HG03571 (cell line): Measurements from ENCODE around the gene ERO1A.

Experiments used
- ATAC-seq: cut with Tn5 transposase; IDR thresholded peaks from one replicate; pipeline ENCODE4 v1.9.1; 2021; ENCODE audit not compliant: unreplicated experiment

The ERO1A gene

GRCh38 chr14:52609445-52610044 lies 85.8 kb downstream of the ERO1A start:
- no peak for ATAC-seq

- no peak for ATAC-seq
Measured at GRCh38 chr14:52607061-52607460, 88.3 kb downstream of the ERO1A start.

- no peak for ATAC-seq
Measured at GRCh38 chr14:52602131-52602530, 93.2 kb downstream of the ERO1A start.

GRCh38 chr14:52599974-52600373 lies 95.4 kb downstream of the ERO1A start:
- ATAC-seq, result no peak

- ATAC-seq, result no peak
Measured at GRCh38 chr14:52598568-52598967, 96.8 kb downstream of the ERO1A start.

- no peak for ATAC-seq
Measured at GRCh38 chr14:52596861-52597260, 98.5 kb downstream of the ERO1A start.

GRCh38 chr14:52596320-52596719 lies 99.0 kb downstream of the ERO1A start:
- no peak for ATAC-seq

GRCh38 chr14:52590318-52590717 lies 105.0 kb downstream of the ERO1A start:
- no peak for ATAC-seq
